Right lobe of liver (tissue), 4 donors: ENCODE results near the gene GLDN.

Source experiments
- POLR2A ChIP-seq: fragments of 450-650 bp; IDR thresholded peaks from one replicate; pipeline ENCODE4 v1.6.1; 2017; ENCODE audit warnings: antibody characterized with exemption, mild to moderate bottlenecking
- TF ChIP-seq, protein P1 (sequence below), 4 donors: fragments of 200-600 bp in 3 of 4; fragments of 450-650 bp in 1 of 4; IDR thresholded peaks; one replicate each; pipeline versions ENCODE4 v1.5.1 to v1.8.0; 2016 to 2022; ENCODE audit warnings: antibody characterized with exemption in 4 of 4, mild to moderate bottlenecking in 2 of 4
- donor health status: DM: no; HTN: no; CAD: no.
- donor health status: DM: no; HTN: no; CAD: no.
- donor health status: DM: no; HTN: yes; CAD: no.

DNA sequence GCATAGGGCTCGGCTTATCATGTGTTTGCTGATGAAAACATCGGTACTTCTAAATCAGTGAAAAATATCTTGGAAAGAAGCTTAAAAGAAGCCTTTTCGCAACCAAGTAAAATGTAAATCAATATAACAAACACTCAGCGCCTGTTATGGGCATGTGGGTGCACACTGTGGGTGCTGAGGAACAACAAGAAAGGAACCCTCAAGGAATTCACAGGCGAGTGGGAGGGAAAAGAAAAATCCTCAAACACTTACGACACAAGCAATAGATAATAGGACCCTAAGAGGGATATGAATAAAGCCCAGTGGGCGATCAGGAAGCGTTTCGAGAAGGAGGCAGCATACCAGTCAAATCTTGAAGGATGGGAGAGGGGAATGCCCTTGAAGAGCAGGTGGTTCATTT is 21.9 kb downstream of the GLDN start:
- TF ChIP-seq, protein P1, sequence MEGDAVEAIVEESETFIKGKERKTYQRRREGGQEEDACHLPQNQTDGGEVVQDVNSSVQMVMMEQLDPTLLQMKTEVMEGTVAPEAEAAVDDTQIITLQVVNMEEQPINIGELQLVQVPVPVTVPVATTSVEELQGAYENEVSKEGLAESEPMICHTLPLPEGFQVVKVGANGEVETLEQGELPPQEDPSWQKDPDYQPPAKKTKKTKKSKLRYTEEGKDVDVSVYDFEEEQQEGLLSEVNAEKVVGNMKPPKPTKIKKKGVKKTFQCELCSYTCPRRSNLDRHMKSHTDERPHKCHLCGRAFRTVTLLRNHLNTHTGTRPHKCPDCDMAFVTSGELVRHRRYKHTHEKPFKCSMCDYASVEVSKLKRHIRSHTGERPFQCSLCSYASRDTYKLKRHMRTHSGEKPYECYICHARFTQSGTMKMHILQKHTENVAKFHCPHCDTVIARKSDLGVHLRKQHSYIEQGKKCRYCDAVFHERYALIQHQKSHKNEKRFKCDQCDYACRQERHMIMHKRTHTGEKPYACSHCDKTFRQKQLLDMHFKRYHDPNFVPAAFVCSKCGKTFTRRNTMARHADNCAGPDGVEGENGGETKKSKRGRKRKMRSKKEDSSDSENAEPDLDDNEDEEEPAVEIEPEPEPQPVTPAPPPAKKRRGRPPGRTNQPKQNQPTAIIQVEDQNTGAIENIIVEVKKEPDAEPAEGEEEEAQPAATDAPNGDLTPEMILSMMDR (IDR thresholded peaks at IDR 0.05), result no peak
- no peak for TF ChIP-seq POLR2A
